Gastroesophageal sphincter (tissue), 3 donors: ENCODE results near the gene CASQ2.

Experiments
- EP300 ChIP-seq: sonication (generic); formaldehyde crosslinking; IDR thresholded peaks from one replicate; pipeline ENCODE4 v1.6.1; 2017; ENCODE audit warnings: antibody characterized with exemption, mild to moderate bottlenecking
- TF ChIP-seq, protein P1 (sequence below), 4 experiments: fragments of 200-600 bp in 2 of 4; fragments of 450-650 bp in 2 of 4; sonication (generic) in 1 of 4; IDR thresholded peaks; one replicate each; pipeline ENCODE4 v1.5.1; 2017 to 2019; ENCODE audit warnings: antibody characterized with exemption in 4 of 4, mild to moderate bottlenecking in 2 of 4, moderate library complexity in 2 of 4

DNA sequence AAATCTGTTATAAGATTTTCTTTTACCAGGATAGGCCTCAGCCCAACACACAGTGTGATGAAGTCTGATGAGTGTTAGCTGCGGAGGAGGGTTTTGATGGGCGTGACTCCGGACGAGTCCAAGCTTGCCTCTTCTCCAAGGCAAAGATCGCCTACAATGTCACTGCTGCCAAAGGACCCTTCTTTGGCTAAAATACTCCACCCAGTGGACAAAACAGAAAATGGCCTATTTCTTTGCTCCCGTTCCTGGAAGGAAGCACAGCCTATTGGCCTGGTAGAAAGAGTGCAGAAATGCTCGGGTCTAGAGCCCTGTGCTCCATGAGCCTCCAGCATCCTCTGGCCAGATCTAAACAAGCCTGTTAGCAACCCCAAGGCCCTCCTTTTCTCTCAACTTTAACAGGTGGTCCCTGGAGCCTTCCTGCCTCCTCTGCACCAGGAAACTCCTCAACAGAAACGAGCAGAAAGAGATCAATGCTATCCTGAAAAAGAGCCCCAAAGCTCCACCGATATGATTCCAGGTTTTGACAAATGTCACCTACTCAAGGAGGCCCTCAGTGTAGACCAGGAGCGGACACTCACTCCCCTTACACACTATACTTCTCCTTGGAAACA, 3.4 kb upstream of the CASQ2 start:
- TF ChIP-seq, protein P1, sequence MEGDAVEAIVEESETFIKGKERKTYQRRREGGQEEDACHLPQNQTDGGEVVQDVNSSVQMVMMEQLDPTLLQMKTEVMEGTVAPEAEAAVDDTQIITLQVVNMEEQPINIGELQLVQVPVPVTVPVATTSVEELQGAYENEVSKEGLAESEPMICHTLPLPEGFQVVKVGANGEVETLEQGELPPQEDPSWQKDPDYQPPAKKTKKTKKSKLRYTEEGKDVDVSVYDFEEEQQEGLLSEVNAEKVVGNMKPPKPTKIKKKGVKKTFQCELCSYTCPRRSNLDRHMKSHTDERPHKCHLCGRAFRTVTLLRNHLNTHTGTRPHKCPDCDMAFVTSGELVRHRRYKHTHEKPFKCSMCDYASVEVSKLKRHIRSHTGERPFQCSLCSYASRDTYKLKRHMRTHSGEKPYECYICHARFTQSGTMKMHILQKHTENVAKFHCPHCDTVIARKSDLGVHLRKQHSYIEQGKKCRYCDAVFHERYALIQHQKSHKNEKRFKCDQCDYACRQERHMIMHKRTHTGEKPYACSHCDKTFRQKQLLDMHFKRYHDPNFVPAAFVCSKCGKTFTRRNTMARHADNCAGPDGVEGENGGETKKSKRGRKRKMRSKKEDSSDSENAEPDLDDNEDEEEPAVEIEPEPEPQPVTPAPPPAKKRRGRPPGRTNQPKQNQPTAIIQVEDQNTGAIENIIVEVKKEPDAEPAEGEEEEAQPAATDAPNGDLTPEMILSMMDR (IDR thresholded peaks at IDR 0.05): peak; percentile 67 to 93 (median 90)
- no peak for TF ChIP-seq EP300
